Tibial nerve (tissue), 3 donors: Measurements from ENCODE around the gene ROR1.

Experiments
- CTCF ChIP-seq, 5 experiments: fragments of 200-600 bp in 3 of 5; fragments of 450-650 bp in 2 of 5; sonication (generic) in 3 of 5; IDR thresholded peaks; one replicate each; pipeline ENCODE4 v1.5.1; 2016 to 2019; ENCODE audit warnings: antibody characterized with exemption in 5 of 5, mild to moderate bottlenecking in 3 of 5, moderate library complexity in 2 of 5
- POLR2A ChIP-seq, 2 donors: fragments of 450-650 bp; IDR thresholded peaks; one replicate each; pipeline ENCODE4 v1.6.1; 2017; ENCODE audit warnings: antibody characterized with exemption in 2 of 2, mild to moderate bottlenecking in 2 of 2, moderate library complexity in 2 of 2

GRCh38 chr1:63981408-63981773, 207.6 kb downstream of the ROR1 start:
- no peak for TF ChIP-seq CTCF (IDR thresholded peaks at IDR 0.05)
- TF ChIP-seq POLR2A (IDR thresholded peaks at IDR 0.05) = no peak
